ENCODE results near the gene CCDC148. TPM values are rescaled to one million over a fixed set of nuclear protein-coding genes. Genes with fewer than 3 reads are reported as not detected.

The CCDC148 gene
- total and polyA plus RNA-seq, 4 donors = 0.02 to 0.42 (median 0.31) TPM

GRCh38 chr2:158463496-158464095 lies 7.0 kb upstream of the CCDC148 start:
- Histone ChIP-seq H3K27me3 (ENCODE audit: control insufficient read depth in 4 of 4, insufficient read depth in 4 of 4, low read length in 3 of 4) (no peaks in the 10 kb centered on the region), H3K4me1 (ENCODE audit: control insufficient read depth in 4 of 4, insufficient read depth in 4 of 4, low read length in 3 of 4) (peaks cover 0 to 23% (median 22%) of the 10 kb centered on the region in 4 donors), H3K27ac (ENCODE audit: low read depth in 1 of 2, low read length in 2 of 2) (no peak overlapping the region), H3K36me3 (ENCODE audit: control insufficient read depth in 4 of 4, insufficient read depth in 3 of 4, low read depth in 1 of 4, low read length in 3 of 4) (no peaks in the 10 kb centered on the region), H3K9ac (ENCODE audit: low read depth in 1 of 2, low read length in 2 of 2) (no peak overlapping the region), H3K4me3 (ENCODE audit: low read depth in 1 of 3, low read length in 3 of 3) (no peak overlapping the region), H3K9me3 (ENCODE audit: control insufficient read depth in 4 of 4, low read length in 3 of 4) (no peaks in the 10 kb centered on the region)
- TF ChIP-seq ZBTB33 (IDR thresholded peaks at IDR 0.05) (no peak), EGR1 (IDR thresholded peaks at IDR 0.05; ENCODE audit: low read depth in 2 of 2) (no peak), FOXA2 (IDR thresholded peaks at IDR 0.05) (no peak), GABPA (IDR thresholded peaks at IDR 0.05 in 1 of 2, conservative IDR thresholded peaks at IDR 0.05 in 1 of 2) (no peak)
- no peak for DNase-seq (ENCODE audit: low spot score)
- WGBS = 93% methylated on average over 6 of the region's 6 CpGs

GRCh38 chr2:158460632-158461297 lies 4.2 kb upstream of the CCDC148 start:
- H3K4me3 ChIP-seq (ENCODE audit: low read depth in 1 of 3, low read length in 3 of 3) = no peak overlapping the region
- no peak for TF ChIP-seq ZBTB33 (IDR thresholded peaks at IDR 0.05)
- TF ChIP-seq RAD21 (IDR thresholded peaks at IDR 0.05) = peak in 1 of 2 donors; percentile 20
- H3K27ac ChIP-seq (ENCODE audit: low read depth in 1 of 2, low read length in 2 of 2) = no peak overlapping the region
- no peaks in the 10 kb centered on the region for H3K27me3 ChIP-seq (ENCODE audit: control insufficient read depth in 4 of 4, insufficient read depth in 4 of 4, low read length in 3 of 4)
- no peak overlapping the region for H3K9ac ChIP-seq (ENCODE audit: low read depth in 1 of 2, low read length in 2 of 2)
- WGBS = 53% methylated on average over 3 of the region's 3 CpGs
- no peaks in the 10 kb centered on the region for H3K9me3 ChIP-seq (ENCODE audit: control insufficient read depth in 4 of 4, low read length in 3 of 4)
- no peaks in the 10 kb centered on the region for H3K36me3 ChIP-seq (ENCODE audit: control insufficient read depth in 4 of 4, insufficient read depth in 3 of 4, low read depth in 1 of 4, low read length in 3 of 4)
- H3K4me1 ChIP-seq (ENCODE audit: control insufficient read depth in 4 of 4, insufficient read depth in 4 of 4, low read length in 3 of 4) = peaks cover 0 to 36% (median 34%) of the 10 kb centered on the region in 4 donors
- DNase-seq (ENCODE audit: low spot score) = no peak

GRCh38 chr2:158459161-158460003 lies 2.8 kb upstream of the CCDC148 start:
- H3K9ac ChIP-seq (ENCODE audit: low read depth in 1 of 2, low read length in 2 of 2) = no peak overlapping the region
- TF ChIP-seq ATF3 (IDR thresholded peaks at IDR 0.05) = no peak
- TF ChIP-seq HNF4A (conservative IDR thresholded peaks at IDR 0.05) = peak in 1 of 2 donors; percentile 13
- peak; percentile 16 for TF ChIP-seq SP1 (IDR thresholded peaks at IDR 0.05)
- no peak overlapping the region for H3K27ac ChIP-seq (ENCODE audit: low read depth in 1 of 2, low read length in 2 of 2)
- peaks cover 0 to 36% (median 34%) of the 10 kb centered on the region in 4 donors for H3K4me1 ChIP-seq (ENCODE audit: control insufficient read depth in 4 of 4, insufficient read depth in 4 of 4, low read length in 3 of 4)
- H3K9me3 ChIP-seq (ENCODE audit: control insufficient read depth in 4 of 4, low read length in 3 of 4) = no peaks in the 10 kb centered on the region
- H3K36me3 ChIP-seq (ENCODE audit: control insufficient read depth in 4 of 4, insufficient read depth in 3 of 4, low read depth in 1 of 4, low read length in 3 of 4) = no peaks in the 10 kb centered on the region
- no peak for DNase-seq (ENCODE audit: low spot score)
- WGBS = 30% methylated on average over 9 of the region's 9 CpGs
- no peaks in the 10 kb centered on the region for H3K27me3 ChIP-seq (ENCODE audit: control insufficient read depth in 4 of 4, insufficient read depth in 4 of 4, low read length in 3 of 4)
- H3K4me3 ChIP-seq (ENCODE audit: low read depth in 1 of 3, low read length in 3 of 3) = peak overlapping the region in 2 of 3 donors; percentile 27 to 91
